HepG2 (cell line): ENCODE results near the gene RPS6KA3. TPM values are rescaled to one million over a fixed set of nuclear protein-coding genes. Genes with fewer than 3 reads are reported as not detected.
A peak's percentile ranks its signal among the peaks of the same experiment; 100 is the strongest.

Experiments
- AHR ChIP-seq: IDR thresholded peaks from 2 replicates; pipeline ENCODE4 v1.6.1; 2018; ENCODE audit warnings: missing genetic modification reagents, missing compliant biosample characterization
- DPF2 ChIP-seq: sonication (generic); formaldehyde crosslinking; IDR thresholded peaks from 2 replicates; pipeline ENCODE4 v1.4.0; 2020; ENCODE audit warnings: mild to moderate bottlenecking, low read depth, missing genetic modification reagents, borderline replicate concordance
- ETV5 ChIP-seq: IDR thresholded peaks from 2 replicates; pipeline ENCODE4 v1.6.1; 2018; ENCODE audit warnings: missing biosample characterization, missing genetic modification reagents, inconsistent platforms, borderline replicate concordance
- HOXD1 ChIP-seq: sonication (generic); formaldehyde crosslinking; IDR thresholded peaks from 2 replicates; pipeline ENCODE4 v1.5.0; 2020; ENCODE audit warnings: missing genetic modification reagents
- MAFF ChIP-seq: IDR thresholded peaks from 2 replicates; pipeline ENCODE4 v1.6.1; 2011; ENCODE audit warnings: low read depth, low read length, improper control_type of control experiment
- NR0B2 ChIP-seq: sonication (generic); formaldehyde crosslinking; IDR thresholded peaks from 2 replicates; pipeline ENCODE4 v1.4.0; 2020; ENCODE audit warnings: mild to moderate bottlenecking, missing genetic modification reagents
- ONECUT2 ChIP-seq: sonication (generic); formaldehyde crosslinking; IDR thresholded peaks from 2 replicates; pipeline ENCODE4 v1.4.0; 2020; ENCODE audit warnings: missing genetic modification reagents
- PTBP1 ChIP-seq: fragments of 200-400 bp; formaldehyde crosslinking; IDR thresholded peaks from 2 replicates; pipeline ENCODE4 v1.6.1; 2018; ENCODE audit warnings: low read length, low read depth; ENCODE audit not compliant: poor library complexity, severe bottlenecking
- RFXANK ChIP-seq: IDR thresholded peaks from 2 replicates; pipeline ENCODE4 v1.6.1; 2016
- TARDBP ChIP-seq: sonication (generic); formaldehyde crosslinking; IDR thresholded peaks from 2 replicates; pipeline ENCODE4 v1.8.0; 2022; ENCODE audit warnings: mild to moderate bottlenecking, missing genetic modification reagents
- TBX3 ChIP-seq: fragments of 450-650 bp; IDR thresholded peaks from 2 replicates; pipeline ENCODE4 v1.6.1; 2017; ENCODE audit warnings: antibody characterized with exemption, mild to moderate bottlenecking, inconsistent platforms, borderline replicate concordance
- TEF ChIP-seq: sonication (generic); formaldehyde crosslinking; IDR thresholded peaks from 2 replicates; pipeline ENCODE4 v1.5.0; 2020; ENCODE audit warnings: missing genetic modification reagents
- ZFP82 ChIP-seq: sonication (generic); formaldehyde crosslinking; IDR thresholded peaks from 2 replicates; pipeline ENCODE4 v1.5.1; 2020; ENCODE audit warnings: mild to moderate bottlenecking, missing genetic modification reagents, borderline replicate concordance
- ZNF10 ChIP-seq: sonication (generic); formaldehyde crosslinking; IDR thresholded peaks from 2 replicates; pipeline ENCODE4 v1.4.0; 2020; ENCODE audit warnings: mild to moderate bottlenecking, low read depth, missing genetic modification reagents, borderline replicate concordance
- ZNF296 ChIP-seq: sonication (generic); formaldehyde crosslinking; conservative IDR thresholded peaks from 2 replicates; pipeline ENCODE4 v1.5.0; 2020; ENCODE audit warnings: mild to moderate bottlenecking, missing genetic modification reagents
- ZNF318 ChIP-seq: sonication (generic); formaldehyde crosslinking; IDR thresholded peaks from 2 replicates; pipeline ENCODE4 v1.4.0; 2020; ENCODE audit warnings: mild to moderate bottlenecking, missing genetic modification reagents
- ZNF687 ChIP-seq: sonication (generic); formaldehyde crosslinking; IDR thresholded peaks from 2 replicates; pipeline ENCODE4 v1.5.1; 2020; ENCODE audit warnings: mild to moderate bottlenecking, missing genetic modification reagents, moderate library complexity
- polyA plus RNA-seq, 8 experiments: library from polyadenylated mRNA; depleted of rRNA in 3 of 8; stranded (reverse) in 7 of 8; unstranded in 1 of 8; fragments of >200 nt; fragmentation: Illumina TruSeq in 4 of 8; extraction: Trizol in 4 of 8; gene quantifications; 2 replicates each; pipeline versions ENCODE4 v1.2.1 to v1.2.3, GENCODE V29; 2011 to 2016; ENCODE audit warnings: low read depth in 4 of 8, missing spikeins in 1 of 8, mixed read lengths in 1 of 8; ENCODE audit not compliant: insufficient read depth in 1 of 8
- total RNA-seq, 5 experiments: library from RNA; depleted of rRNA; stranded (reverse); fragments of >200 nt; fragmentation: Illumina TruSeq; extraction: Trizol; gene quantifications; 2 replicates each; pipeline ENCODE4 v1.2.3, GENCODE V29; 2016; ENCODE audit warnings: low read depth in 1 of 5

Gene RPS6KA3
- total and polyA plus RNA-seq, 2 of the 13 experiments (the other 11 are each of a cell fraction or from before 2014, with no cell fraction given), result 314 to 357 TPM

- TF ChIP-seq ZNF318 (no peak), ZNF296 (CRISPR knock-in tag) (no peak), HOXD1 (CRISPR knock-in tag) (no peak), TBX3 (0 out of 2 replicates have a peak, but pooled peaks have one; percentile 8), ZNF10 (no peak), PTBP1 (no peak), TEF (no peak), AHR (no peak), TARDBP (0 out of 2 replicates have a peak, but pooled peaks have one; percentile 31), ZFP82 (CRISPR knock-in tag) (no peak), DPF2 (CRISPR knock-in tag) (peak; percentile 53; the same call in 1 of the 2 replicates), NR0B2 (CRISPR knock-in tag) (no peak), ETV5 (peak; percentile 74; the same call in 1 of the 2 replicates), ZNF687 (CRISPR knock-in tag) (no peak), ONECUT2 (CRISPR knock-in tag) (peak; percentile 72), RFXANK (CRISPR knock-in tag) (no peak), MAFF (no peak)
These were observed 55.4 kb downstream of the RPS6KA3 start (continued) for GRCh38 chrX:20211261-20211786.
